B cell (primary cell): Measurements from ENCODE around the gene ERI3.

Experiments used
- CTCF ChIP-seq: fragments of 200-600 bp; IDR thresholded peaks from one replicate; pipeline ENCODE4 v1.8.0; 2022; ENCODE audit warnings: antibody characterized with exemption, mild to moderate bottlenecking
- EZH2 ChIP-seq: IDR thresholded peaks from 2 replicates; pipeline ENCODE4 v1.6.1; 2012; ENCODE audit warnings: borderline replicate concordance, low read depth, mild to moderate bottlenecking, moderate library complexity, low read length; ENCODE audit not compliant: insufficient read depth, poor library complexity, severe bottlenecking

GRCh38 chr1:44338136-44338535, 16.9 kb downstream of the ERI3 start:
- no peak for TF ChIP-seq CTCF
- no peak for TF ChIP-seq EZH2
